Mucosa of rectum (tissue), 2 donors: ENCODE measurements around the gene DOCK3.
"Not testable (repeated sequence)": the region's sequence is repeated elsewhere in the genome, so short reads cannot be mapped to it uniquely, and the experiment has no call there.

Source experiments
- H3K27ac ChIP-seq, 2 donors: one replicate each; pipeline ENCODE4 v1.7.0; 2013; ENCODE audit warnings: inconsistent platforms in 2 of 2, low read depth in 2 of 2, low read length in 2 of 2
- H3K27me3 ChIP-seq, 2 donors: one replicate each; pipeline ENCODE4 v1.7.0; 2013; ENCODE audit warnings: low read length in 2 of 2; ENCODE audit not compliant: control insufficient read depth in 2 of 2, insufficient read depth in 2 of 2
- H3K36me3 ChIP-seq, 2 donors: one replicate each; pipeline ENCODE4 v1.7.0; 2013; ENCODE audit warnings: low read length in 2 of 2; ENCODE audit not compliant: control insufficient read depth in 2 of 2, insufficient read depth in 2 of 2
- H3K4me1 ChIP-seq, 2 donors: one replicate each; pipeline ENCODE4 v1.7.0; 2013; ENCODE audit warnings: low read length in 2 of 2, mild to moderate bottlenecking in 1 of 2; ENCODE audit not compliant: control insufficient read depth in 2 of 2, insufficient read depth in 2 of 2
- H3K4me3 ChIP-seq, 2 donors: one replicate each; pipeline ENCODE4 v1.7.0; 2013; ENCODE audit warnings: low read length in 2 of 2
- H3K9ac ChIP-seq, 2 donors: one replicate each; pipeline ENCODE4 v1.7.0; 2013; ENCODE audit warnings: low read length in 2 of 2, low read depth in 1 of 2, mild to moderate bottlenecking in 1 of 2
- H3K9me3 ChIP-seq, 2 donors: one replicate each; pipeline ENCODE4 v1.7.0; 2013; ENCODE audit warnings: low read length in 2 of 2; ENCODE audit not compliant: control insufficient read depth in 2 of 2
- donor health status: healthy.
- donor health status: Normal muscosa, but diverticular disease.

Gene DOCK3

GRCh38 chr3:50862221-50862620 lies 187.5 kb downstream of the DOCK3 start:
- Histone ChIP-seq H3K27ac (no peak overlapping the region), H3K9ac (no peak overlapping the region), H3K9me3 (no peaks in the 10 kb centered on the region), H3K36me3 (no peaks in the 10 kb centered on the region), H3K4me1 (no peaks in the 10 kb centered on the region), H3K27me3 (no peaks in the 10 kb centered on the region), H3K4me3 (no peak overlapping the region)

GRCh38 chr3:50873376-50874157 lies 198.8 kb downstream of the DOCK3 start:
- Histone ChIP-seq H3K4me1 (no peaks in the 10 kb centered on the region), H3K9me3 (no peaks in the 10 kb centered on the region), H3K36me3 (no peaks in the 10 kb centered on the region), H3K27ac (no peak overlapping the region), H3K9ac (no peak overlapping the region), H3K4me3 (no peak overlapping the region), H3K27me3 (peaks cover 0 to 2% of the 10 kb centered on the region in 2 donors)

DNA sequence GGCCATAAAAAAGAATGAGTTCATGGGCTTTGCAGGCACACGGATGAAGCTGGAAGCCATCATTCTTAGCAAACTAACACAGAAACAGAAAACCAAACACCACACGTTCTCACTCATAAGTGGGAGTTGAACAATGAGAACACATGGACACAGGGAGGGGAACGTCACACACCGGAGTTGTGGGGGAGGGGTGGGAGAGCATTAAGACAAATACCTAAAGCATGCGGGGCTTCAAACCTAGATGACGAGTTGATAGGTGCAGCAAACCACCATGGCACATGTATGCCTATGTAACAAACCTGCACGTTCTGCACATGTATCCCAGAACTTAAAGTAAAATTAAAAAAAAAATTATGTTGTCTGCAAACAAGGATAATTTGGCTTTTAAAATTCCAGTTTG lies 200.1 kb downstream of the DOCK3 start:
- H3K36me3 ChIP-seq, H3K27ac ChIP-seq, H3K4me1 ChIP-seq, H3K27me3 ChIP-seq, H3K9me3 ChIP-seq, H3K9ac ChIP-seq, H3K4me3 ChIP-seq: not testable (repeated sequence)

GRCh38 chr3:50876947-50877346 lies 202.2 kb downstream of the DOCK3 start:
- Histone ChIP-seq H3K9me3 (no peaks in the 10 kb centered on the region), H3K9ac (no peak overlapping the region), H3K27me3 (peaks cover 0 to 2% of the 10 kb centered on the region in 2 donors), H3K4me3 (no peak overlapping the region), H3K4me1 (no peaks in the 10 kb centered on the region), H3K27ac (no peak overlapping the region), H3K36me3 (no peaks in the 10 kb centered on the region)

- not testable (repeated sequence) for H3K9me3 ChIP-seq, H3K4me3 ChIP-seq, H3K4me1 ChIP-seq, H3K36me3 ChIP-seq, H3K27me3 ChIP-seq, H3K9ac ChIP-seq, H3K27ac ChIP-seq
Observed at GRCh38 chr3:50882733-50883132, 208.0 kb downstream of the DOCK3 start.

DNA sequence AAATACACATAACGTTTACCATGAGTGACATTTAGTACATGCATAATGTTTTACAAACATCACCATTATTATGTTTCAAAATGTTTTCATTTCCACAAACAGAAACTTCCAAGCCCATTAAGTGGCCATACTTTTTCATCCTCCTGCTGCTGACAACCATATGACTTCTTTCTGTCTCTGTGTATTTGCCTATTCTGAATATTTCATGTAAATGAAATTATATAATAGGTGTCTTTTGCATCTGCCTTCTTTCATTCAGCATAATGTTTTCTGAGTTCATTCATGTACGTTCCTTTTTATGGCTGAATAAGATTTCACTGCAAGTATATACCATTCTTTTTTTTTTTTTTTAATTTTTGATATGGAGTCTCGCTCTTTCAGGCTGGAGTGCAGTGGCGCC lies 209.0 kb downstream of the DOCK3 start:
- Histone ChIP-seq H3K4me1 (no peaks in the 10 kb centered on the region), H3K27me3 (no peaks in the 10 kb centered on the region), H3K27ac (no peak overlapping the region), H3K9me3 (no peaks in the 10 kb centered on the region), H3K4me3 (no peak overlapping the region), H3K36me3 (no peaks in the 10 kb centered on the region), H3K9ac (no peak overlapping the region)

GRCh38 chr3:50885070-50885850 lies 210.5 kb downstream of the DOCK3 start:
- H3K27ac ChIP-seq, result no peak overlapping the region
- H3K4me3 ChIP-seq, result no peak overlapping the region
- no peaks in the 10 kb centered on the region for H3K27me3 ChIP-seq
- H3K36me3 ChIP-seq, result no peaks in the 10 kb centered on the region
- H3K9ac ChIP-seq, result no peak overlapping the region
- no peaks in the 10 kb centered on the region for H3K4me1 ChIP-seq
- H3K9me3 ChIP-seq, result no peaks in the 10 kb centered on the region

DNA sequence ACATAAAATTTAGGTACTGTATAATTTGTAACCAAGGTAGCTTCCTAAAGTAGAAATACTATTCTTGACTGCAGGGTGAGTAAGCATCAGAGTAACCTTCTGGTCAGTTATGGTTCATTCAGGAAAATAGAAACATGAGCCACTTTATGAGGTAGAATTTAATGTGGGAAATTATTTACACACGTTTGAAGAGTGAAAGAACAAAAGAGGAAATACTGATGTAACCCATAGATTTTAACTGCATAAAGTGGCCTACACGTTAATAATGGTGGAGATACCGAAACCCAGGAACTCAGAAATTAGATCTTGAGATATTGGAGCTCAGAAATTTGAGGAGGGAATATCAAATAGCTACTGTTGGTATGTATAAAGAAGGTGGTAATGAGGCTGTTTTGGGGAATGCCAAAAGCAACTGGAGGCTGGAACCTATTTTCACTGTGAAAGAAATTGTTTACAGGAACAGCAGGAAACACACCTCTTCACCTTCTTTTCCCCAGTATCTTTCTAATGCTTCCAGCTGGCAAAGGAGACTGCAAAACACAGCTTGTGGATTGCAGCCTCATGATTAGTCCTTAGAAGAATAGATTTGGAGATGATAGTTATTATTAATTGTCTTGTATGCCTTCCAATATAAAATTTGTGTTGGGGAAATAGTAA lies 216.1 kb downstream of the DOCK3 start:
- H3K9ac ChIP-seq, result no peak overlapping the region
- no peak overlapping the region for H3K4me3 ChIP-seq
- H3K27me3 ChIP-seq, result no peaks in the 10 kb centered on the region
- H3K36me3 ChIP-seq, result no peaks in the 10 kb centered on the region
- H3K4me1 ChIP-seq, result no peaks in the 10 kb centered on the region
- H3K27ac ChIP-seq, result no peak overlapping the region
- no peaks in the 10 kb centered on the region for H3K9me3 ChIP-seq

- not testable (repeated sequence) for H3K4me3 ChIP-seq, H3K27ac ChIP-seq, H3K9ac ChIP-seq
Observed at GRCh38 chr3:50901097-50901496, 226.4 kb downstream of the DOCK3 start.

DNA sequence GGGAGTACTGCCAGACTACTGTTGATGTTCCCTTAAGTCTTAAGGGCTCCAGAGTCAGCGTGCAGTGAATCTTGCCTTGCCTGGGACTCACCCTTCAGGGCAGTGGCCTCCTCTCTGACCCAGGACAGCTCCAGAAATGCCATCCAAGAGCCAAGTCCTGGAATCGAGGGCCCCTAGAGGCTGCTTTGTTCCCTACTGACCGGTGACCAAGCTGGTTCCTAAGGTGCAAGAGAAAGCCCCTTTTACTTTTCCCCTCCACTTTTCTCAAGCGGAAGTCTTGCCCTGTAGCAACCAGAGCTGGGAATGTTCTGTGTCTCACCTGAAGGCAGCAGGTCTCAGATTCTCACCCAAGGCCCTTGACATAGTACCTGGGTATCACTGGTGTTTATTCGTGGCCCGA lies 238.0 kb downstream of the DOCK3 start:
- H3K4me3 ChIP-seq, result no peak overlapping the region
- no peaks in the 10 kb centered on the region for H3K27me3 ChIP-seq

More at GRCh38 chr3:50901097-50901496, 226.4 kb downstream of the DOCK3 start:
- not testable (repeated sequence) for H3K27me3 ChIP-seq, H3K4me1 ChIP-seq, H3K9me3 ChIP-seq, H3K36me3 ChIP-seq

More for the DNA sequence above, 238.0 kb downstream of the DOCK3 start:
- Histone ChIP-seq H3K36me3 (no peaks in the 10 kb centered on the region), H3K27ac (no peak overlapping the region), H3K4me1 (no peaks in the 10 kb centered on the region), H3K9ac (no peak overlapping the region), H3K9me3 (no peaks in the 10 kb centered on the region)
